ENCODE data around the gene BCDIN3D.
"Not testable (repeated sequence)": the region's sequence is repeated elsewhere in the genome, so short reads cannot be mapped to it uniquely, and the experiment has no call there.

Gene BCDIN3D

GRCh38 chr12:49863946-49864797, 21.3 kb upstream of the BCDIN3D start:
- H3K9me2 ChIP-seq (replicated peaks; ENCODE audit: control insufficient read depth, low read length): no peaks in the 10 kb centered on the region
- H3F3A ChIP-seq (ENCODE audit: control insufficient read depth, insufficient read depth): no peaks in the 10 kb centered on the region
- no peaks in the 10 kb centered on the region for H3K9me3 ChIP-seq (ENCODE audit: control insufficient read depth, insufficient read depth, low read length)
- no peaks in the 10 kb centered on the region for H3K4me1 ChIP-seq (ENCODE audit: control insufficient read depth, low read length)
- H3K27ac ChIP-seq (ENCODE audit: low read depth, low read length): no peak overlapping the region
- no peaks in the 10 kb centered on the region for H3K79me2 ChIP-seq (ENCODE audit: control insufficient read depth, low read length)
- H3K27me3 ChIP-seq (ENCODE audit: control insufficient read depth, low read length): peaks cover 7% of the 10 kb centered on the region; the same call in 1 of the 2 replicates
- TF ChIP-seq CTCF (IDR thresholded peaks at IDR 0.05; ENCODE audit: low read depth, low read length, poor library complexity, severe bottlenecking) (no peak), EZH2phosphoT487 (IDR thresholded peaks at IDR 0.05; ENCODE audit: borderline replicate concordance, low read length) (no peak)
- H4K20me1 ChIP-seq (ENCODE audit: control insufficient read depth, insufficient read depth, low read depth, low read length): no peaks in the 10 kb centered on the region
- H3K36me3 ChIP-seq (ENCODE audit: control insufficient read depth, low read length): no peaks in the 10 kb centered on the region
- no peak overlapping the region for H3K4me3 ChIP-seq (ENCODE audit: low read length)
- H3K4me2 ChIP-seq (ENCODE audit: low read length): no peak overlapping the region

GRCh38 chr12:49860921-49861320, 18.0 kb upstream of the BCDIN3D start:
- H3K79me2 ChIP-seq (ENCODE audit: control insufficient read depth, low read length); H3F3A ChIP-seq (ENCODE audit: control insufficient read depth, insufficient read depth); H3K4me1 ChIP-seq (ENCODE audit: control insufficient read depth, low read length); H3K27ac ChIP-seq (ENCODE audit: low read depth, low read length); H3K27me3 ChIP-seq (ENCODE audit: control insufficient read depth, low read length); H3K4me3 ChIP-seq (ENCODE audit: low read length); H4K20me1 ChIP-seq (ENCODE audit: control insufficient read depth, insufficient read depth, low read depth, low read length); H3K36me3 ChIP-seq (ENCODE audit: control insufficient read depth, low read length); H3K9me3 ChIP-seq (ENCODE audit: control insufficient read depth, insufficient read depth, low read length); H3K9me2 ChIP-seq (replicated peaks; ENCODE audit: control insufficient read depth, low read length); H3K4me2 ChIP-seq (ENCODE audit: low read length): not testable (repeated sequence)

- not testable (repeated sequence) for H4K20me1 ChIP-seq (ENCODE audit: control insufficient read depth, insufficient read depth, low read depth, low read length); H3K9me2 ChIP-seq (replicated peaks; ENCODE audit: control insufficient read depth, low read length); H3K4me2 ChIP-seq (ENCODE audit: low read length); H3K27ac ChIP-seq (ENCODE audit: low read depth, low read length); H3K4me1 ChIP-seq (ENCODE audit: control insufficient read depth, low read length); H3K4me3 ChIP-seq (ENCODE audit: low read length); H3K27me3 ChIP-seq (ENCODE audit: control insufficient read depth, low read length); H3F3A ChIP-seq (ENCODE audit: control insufficient read depth, insufficient read depth); H3K79me2 ChIP-seq (ENCODE audit: control insufficient read depth, low read length); H3K36me3 ChIP-seq (ENCODE audit: control insufficient read depth, low read length); H3K9me3 ChIP-seq (ENCODE audit: control insufficient read depth, insufficient read depth, low read length)
Observed at GRCh38 chr12:49855890-49856289, 13.0 kb upstream of the BCDIN3D start.

GRCh38 chr12:49854976-49855375, 12.1 kb upstream of the BCDIN3D start:
- Histone ChIP-seq H4K20me1 (ENCODE audit: control insufficient read depth, insufficient read depth, low read depth, low read length) (no peaks in the 10 kb centered on the region), H3K4me2 (ENCODE audit: low read length) (no peak overlapping the region)

More at GRCh38 chr12:49854976-49855375, 12.1 kb upstream of the BCDIN3D start:
- Histone ChIP-seq H3K4me3 (ENCODE audit: low read length) (no peak overlapping the region), H3K79me2 (ENCODE audit: control insufficient read depth, low read length) (no peaks in the 10 kb centered on the region), H3K27me3 (ENCODE audit: control insufficient read depth, low read length) (peaks cover 10% of the 10 kb centered on the region), H3K36me3 (ENCODE audit: control insufficient read depth, low read length) (no peaks in the 10 kb centered on the region), H3K4me1 (ENCODE audit: control insufficient read depth, low read length) (no peaks in the 10 kb centered on the region), H3F3A (ENCODE audit: control insufficient read depth, insufficient read depth) (no peaks in the 10 kb centered on the region), H3K9me3 (ENCODE audit: control insufficient read depth, insufficient read depth, low read length) (no peaks in the 10 kb centered on the region), H3K27ac (ENCODE audit: low read depth, low read length) (no peak overlapping the region), H3K9me2 (replicated peaks; ENCODE audit: control insufficient read depth, low read length) (no peaks in the 10 kb centered on the region)
- TF ChIP-seq EZH2phosphoT487 (IDR thresholded peaks at IDR 0.05; ENCODE audit: borderline replicate concordance, low read length): no peak
- TF ChIP-seq CTCF (IDR thresholded peaks at IDR 0.05; ENCODE audit: low read depth, low read length, poor library complexity, severe bottlenecking): no peak

Data from DOHH2 (cell line).